Heart right ventricle (tissue), 16 donors: Measurements from ENCODE around the gene TTL. TPM values are rescaled to one million over a fixed set of nuclear protein-coding genes. Genes with fewer than 3 reads are reported as not detected.

Experiments
- ATAC-seq, 8 donors: fragments of 200-7000 bp; cut with Tn5 transposase; one replicate each; pipeline ENCODE4 v1.9.1; 2020; ENCODE audit warnings: mild to moderate bottlenecking in 8 of 8, moderate library complexity in 8 of 8, moderate number of reproducible peaks in 1 of 8
- DNase-seq, 2 donors: peaks; one replicate each; pipeline ENCODE4 v3.0.0-alpha.2; 2020
- H3K27ac ChIP-seq, 10 donors: fragments of 200-600 bp; sonication (generic) in 2 of 10; one replicate each; pipeline versions ENCODE4 v1.5.0 to v1.8.0; 2020 to 2022; ENCODE audit warnings: mild to moderate bottlenecking in 3 of 10
- H3K27me3 ChIP-seq, 7 donors: fragments of 200-600 bp; one replicate each; pipeline ENCODE4 v1.8.0; 2021 to 2022; ENCODE audit warnings: mild to moderate bottlenecking in 2 of 7
- H3K36me3 ChIP-seq, 9 donors: fragments of 200-600 bp; sonication (generic) in 1 of 9; one replicate each; pipeline versions ENCODE4 v1.5.0 to v1.8.0; 2020 to 2022; ENCODE audit warnings: mild to moderate bottlenecking in 2 of 9
- H3K4me1 ChIP-seq, 9 donors: fragments of 200-600 bp; sonication (generic) in 1 of 9; one replicate each; pipeline versions ENCODE4 v1.5.0 to v1.8.0; 2020 to 2022; ENCODE audit warnings: mild to moderate bottlenecking in 4 of 9
- H3K4me3 ChIP-seq, 10 donors: fragments of 200-600 bp; sonication (generic) in 2 of 10; one replicate each; pipeline versions ENCODE4 v1.5.0 to v1.8.0; 2020 to 2022; ENCODE audit warnings: mild to moderate bottlenecking in 7 of 10, moderate library complexity in 2 of 10
- H3K9me3 ChIP-seq, 11 donors: fragments of 200-600 bp in 10 of 11; sonication (generic) in 2 of 11; one replicate each; pipeline versions ENCODE4 v1.5.0 to v1.8.0; 2013 to 2022; ENCODE audit warnings: mild to moderate bottlenecking in 2 of 11, control low read depth in 1 of 11, moderate library complexity in 1 of 11
- CTCF ChIP-seq, 9 donors: fragments of 200-600 bp; sonication (generic) in 2 of 9; IDR thresholded peaks; one replicate each; pipeline versions ENCODE4 v1.5.0 to v1.8.0; 2021 to 2022; ENCODE audit warnings: antibody characterized with exemption in 9 of 9, mild to moderate bottlenecking in 5 of 9, moderate library complexity in 1 of 9
- WGBS, 2 donors: extraction: QIAGEN DNeasy Blood & Tissue Kit; methylation state at CpG; one replicate each; pipeline ENCODE4 v1.1.7; 2013; ENCODE audit warnings: inconsistent platforms in 1 of 2; 5-methylcytosine and 5-hydroxymethylcytosine counted together
- intact Hi-C, 10 donors: fragments of 100-400 bp; cut with DNase I; formaldehyde crosslinking; loops; one replicate each; pipeline versions ENCODE4 v1.11.1 to v1.14.2; 2022
- polyA plus RNA-seq, 2 donors: library from polyadenylated mRNA; stranded (reverse); fragments of 200-250 nt; gene quantifications; one replicate each; pipeline ENCODE4 v1.2.3, GENCODE V29; 2013
- total RNA-seq, 10 donors: library from RNA; stranded (reverse); fragmentation: NEBNext Ultra II Directional in 3 of 10; extraction: Animal tissue kit (Norgen Biotek cat#: 25700) in 3 of 10; gene quantifications; one replicate each; pipeline versions ENCODE4 v1.2.1 to v1.2.4, GENCODE V29; 2021 to 2023
- donor health status: Arrhythmogenic right ventricular cardiomyopathy.
- donor health status: ischemic (EF 13 %, LVEDD 7.1; RV severe dilation, severe dysfunction).
- donor health status: healthy with polysubstance abuse.
- donor health status: DM: no; HTN: yes; CAD: no.
- donor health status: DM: no; HTN: no; CAD: no.
- donor health status: ischemic (EF 25% LVEDD 6.9; RV normal size, moderate dysfunction).
- donor health status: ischemic (EF 25% LVEDD 5.7; RV mildly dilated, moderate dysfunction).
- donor health status: healthy.
- donor health status: DM: yes; HTN: yes; CAD: no.
- donor health status: Ischemic cardiomyopathy.
- donor health status: ischemic (EF 35%, LVEDD 5.7; RV mildly dilated, moderate dysfunction).
- donor health status: nonischemic (EF 11% LVEDD 7.7; RV severe dilation, severe dysfunction).
- donor health status: DM: yes; HTN: yes; CAD: no.
- donor health status: PGD.
- donor health status: ischemic (EF 29% LVEDD 5.4; RV normal size, mild dysfunction).
- donor health status: nonischemic (EF 23%, LVEDD 6.1; RV moderate dilation, normal function).

The TTL gene
- total and polyA plus RNA-seq, 12 donors, result 12.9 to 54.5 (median 46.4) TPM

- ATAC-seq (peak in 4 of 8 donors; percentile 3 to 27 (median 19)), DNase-seq (peak; percentile 17 to 42)
- peak overlapping the region; percentile 11 to 96 (median 91) for H3K27ac ChIP-seq
- peaks cover 9 to 37% (median 24%) of the 10 kb centered on the region in 9 donors for H3K4me1 ChIP-seq
- intact Hi-C loops, result loop anchor here in 9 of 10 donors (5.0 to 10.0 kb wide), 7 partner anchors 52 to 225 kb away; partner anchors contain the start of genes CHCHD5 (in 6 of the 9), POLR1B (in 5 of the 9) and ZC3H8 (in 1 of the 9)
- 0 to 1% methylated on average over 68 to 77 of the region's 77 CpGs for WGBS, 2 donors
- H3K4me3 ChIP-seq, result peak overlapping the region; percentile 67 to 94 (median 88)
- no peak for TF ChIP-seq CTCF (IDR thresholded peaks at IDR 0.05)
- peaks cover 0 to 18% (median 0%) of the 10 kb centered on the region in 9 donors for H3K36me3 ChIP-seq
- no peaks in the 10 kb centered on the region for H3K9me3 ChIP-seq
- no peaks in the 10 kb centered on the region for H3K27me3 ChIP-seq
Measured at GRCh38 chr2:112482309-112483041, 519 bp downstream of the TTL start.

DNA sequence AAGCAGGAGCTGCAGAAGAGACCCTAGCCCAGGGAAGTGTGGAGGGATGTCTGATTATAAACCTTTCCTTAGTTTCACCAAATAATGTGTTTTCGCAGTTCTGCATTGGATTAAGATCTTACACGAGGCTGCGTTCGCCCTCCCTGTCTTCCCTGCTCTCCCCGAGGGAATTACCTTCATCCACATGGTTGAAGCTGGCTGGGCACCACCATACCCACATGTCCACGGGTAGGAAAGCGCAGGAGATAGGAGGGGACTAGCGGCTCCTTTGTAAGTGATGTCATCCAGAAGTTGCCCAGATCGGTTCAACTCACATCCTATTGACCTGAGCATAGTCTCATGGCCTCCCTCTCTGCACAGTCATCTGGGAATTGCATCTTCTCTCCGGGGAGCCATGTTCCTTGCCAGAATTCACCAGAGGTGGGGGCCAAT lies 1.1 kb downstream of the TTL start:
- peaks cover 9 to 43% (median 24%) of the 10 kb centered on the region in 9 donors for H3K4me1 ChIP-seq
- H3K27ac ChIP-seq, result peak overlapping the region in 9 of 10 donors; percentile 78 to 96 (median 91)
- H3K4me3 ChIP-seq, result peak overlapping the region; percentile 67 to 94 (median 88)
- WGBS, 2 donors, result 7% methylated on average over 10 of the region's 10 CpGs
- DNase-seq (no peak), ATAC-seq (no peak)
- intact Hi-C loops, result loop anchor here in 9 of 10 donors (5.0 to 10.0 kb wide), 7 partner anchors 52 to 226 kb away; partner anchors contain the start of genes CHCHD5 (in 6 of the 9), POLR1B (in 5 of the 9) and ZC3H8 (in 1 of the 9)
- H3K36me3 ChIP-seq, result peaks cover 0 to 21% (median 0%) of the 10 kb centered on the region in 9 donors
- no peaks in the 10 kb centered on the region for H3K9me3 ChIP-seq
- no peak for TF ChIP-seq CTCF (IDR thresholded peaks at IDR 0.05)
- no peaks in the 10 kb centered on the region for H3K27me3 ChIP-seq

GRCh38 chr2:112483831-112484230 lies 1.9 kb downstream of the TTL start:
- ATAC-seq, result no peak
- no peaks in the 10 kb centered on the region for H3K9me3 ChIP-seq
- H3K4me1 ChIP-seq, result peaks cover 9 to 50% (median 24%) of the 10 kb centered on the region in 9 donors
- H3K27ac ChIP-seq, result no peak overlapping the region
- intact Hi-C loops, result loop anchor here in 9 of 10 donors (5.0 to 10.0 kb wide), 7 partner anchors 51 to 227 kb away; partner anchors contain the start of genes CHCHD5 (in 6 of the 9), POLR1B (in 5 of the 9) and ZC3H8 (in 1 of the 9)
- TF ChIP-seq CTCF (IDR thresholded peaks at IDR 0.05), result no peak
- DNase-seq, result no peak
- no peaks in the 10 kb centered on the region for H3K27me3 ChIP-seq
- 78 to 84% methylated on average over 3 of the region's 3 CpGs for WGBS, 2 donors
- peaks cover 0 to 25% (median 0%) of the 10 kb centered on the region in 9 donors for H3K36me3 ChIP-seq
- H3K4me3 ChIP-seq, result peak overlapping the region in 4 of 10 donors; percentile 74 to 93 (median 87)

DNA sequence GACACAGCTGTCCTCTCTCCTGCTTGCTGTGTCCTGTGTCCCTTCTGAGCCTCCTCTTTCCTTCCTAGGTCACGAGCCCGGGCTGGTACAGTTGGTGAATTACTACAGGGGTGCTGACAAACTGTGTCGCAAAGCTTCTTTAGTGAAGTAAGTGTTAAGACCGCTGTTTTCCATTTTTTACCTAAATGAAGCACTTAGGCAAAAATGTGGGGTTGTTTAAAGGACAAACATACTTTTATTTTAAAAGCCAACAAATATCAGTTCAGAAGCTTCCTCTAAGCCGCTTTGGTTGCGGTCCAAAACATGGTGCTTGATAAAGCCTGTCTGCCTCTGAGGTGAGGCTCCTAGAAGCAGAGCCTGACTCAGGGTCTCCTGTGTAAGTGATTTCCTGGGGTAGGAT lies 3.9 kb downstream of the TTL start:
- no peak for TF ChIP-seq CTCF (IDR thresholded peaks at IDR 0.05)
- intact Hi-C loops, result loop anchor here in 4 of 10 donors (10.0 kb wide), 3 partner anchors 49 to 99 kb away; partner anchors contain the start of genes CHCHD5 (in 1 of the 4) and POLR1B (in 1 of the 4)
- H3K27me3 ChIP-seq, result no peaks in the 10 kb centered on the region
- WGBS, 2 donors, result 94 to 95% methylated on average over 6 of the region's 6 CpGs
- ATAC-seq (no peak), DNase-seq (no peak)
- no peak overlapping the region for H3K4me3 ChIP-seq
- no peaks in the 10 kb centered on the region for H3K9me3 ChIP-seq
- H3K4me1 ChIP-seq, result peaks cover 6 to 47% (median 20%) of the 10 kb centered on the region in 9 donors
- peaks cover 0 to 38% (median 0%) of the 10 kb centered on the region in 9 donors for H3K36me3 ChIP-seq
- no peak overlapping the region for H3K27ac ChIP-seq
